Measurements from ENCODE around the gene SLC39A8. TPM values are rescaled to one million over a fixed set of nuclear protein-coding genes. Genes with fewer than 3 reads are reported as not detected.

The SLC39A8 gene
- total and polyA plus RNA-seq, 9 of the 15 experiments (the other 6 are each of a cell fraction or from before 2014, with no cell fraction given), result 8.2 to 30.3 (median 25.0) TPM

- TF ChIP-seq TEAD4 (IDR thresholded peaks at IDR 0.05; ENCODE audit: low read length) (peak; percentile 33; the same call in 1 of the 2 replicates), TEAD4 (CRISPR knock-in tag; IDR thresholded peaks at IDR 0.05; ENCODE audit: borderline replicate concordance) (no peak), ETV1 (tag; conservative IDR thresholded peaks at IDR 0.05; ENCODE audit: low read depth) (peak; percentile 80), CBX2 (IDR thresholded peaks at IDR 0.05; ENCODE audit: insufficient read depth, low read length, poor library complexity, severe bottlenecking) (no peak), KLF16 (IDR thresholded peaks at IDR 0.05) (peak; percentile 68), ZSCAN29 (IDR thresholded peaks at IDR 0.05) (peak; percentile 89), SMAD3 (CRISPR knock-in tag; conservative IDR thresholded peaks at IDR 0.05) (no peak), L3MBTL2 (IDR thresholded peaks at IDR 0.05) (peak; percentile 91), FOXK2 (conservative IDR thresholded peaks at IDR 0.05 in 1 of 2, IDR thresholded peaks at IDR 0.05 in 1 of 2; ENCODE audit: low read depth in 2 of 2) (peak; percentile 80 to 82), JUND (IDR thresholded peaks at IDR 0.05; ENCODE audit: borderline replicate concordance, low read depth, low read length) (peak; percentile 39; the same call in 1 of the 2 replicates), JUND (tag; IDR thresholded peaks at IDR 0.05; ENCODE audit: borderline replicate concordance, low read depth, low read length) (no peak; the same call in 2 of the 3 replicates), POLR2G (IDR thresholded peaks at IDR 0.05; ENCODE audit: low read depth, low read length) (peak; percentile 53), CBX3 (IDR thresholded peaks at IDR 0.05; ENCODE audit: borderline replicate concordance in 1 of 2, low read length in 2 of 2) (peak in 1 of 2 experiments; percentile 8; a peak in 1 of 3 replicates), ZEB2 (IDR thresholded peaks at IDR 0.05) (no peak)
- TF ChIP-seq, protein P1, sequence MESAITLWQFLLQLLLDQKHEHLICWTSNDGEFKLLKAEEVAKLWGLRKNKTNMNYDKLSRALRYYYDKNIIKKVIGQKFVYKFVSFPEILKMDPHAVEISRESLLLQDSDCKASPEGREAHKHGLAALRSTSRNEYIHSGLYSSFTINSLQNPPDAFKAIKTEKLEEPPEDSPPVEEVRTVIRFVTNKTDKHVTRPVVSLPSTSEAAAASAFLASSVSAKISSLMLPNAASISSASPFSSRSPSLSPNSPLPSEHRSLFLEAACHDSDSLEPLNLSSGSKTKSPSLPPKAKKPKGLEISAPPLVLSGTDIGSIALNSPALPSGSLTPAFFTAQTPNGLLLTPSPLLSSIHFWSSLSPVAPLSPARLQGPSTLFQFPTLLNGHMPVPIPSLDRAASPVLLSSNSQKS (CRISPR knock-in tag; IDR thresholded peaks at IDR 0.05), result no peak
- TF ChIP-seq, protein P2, sequence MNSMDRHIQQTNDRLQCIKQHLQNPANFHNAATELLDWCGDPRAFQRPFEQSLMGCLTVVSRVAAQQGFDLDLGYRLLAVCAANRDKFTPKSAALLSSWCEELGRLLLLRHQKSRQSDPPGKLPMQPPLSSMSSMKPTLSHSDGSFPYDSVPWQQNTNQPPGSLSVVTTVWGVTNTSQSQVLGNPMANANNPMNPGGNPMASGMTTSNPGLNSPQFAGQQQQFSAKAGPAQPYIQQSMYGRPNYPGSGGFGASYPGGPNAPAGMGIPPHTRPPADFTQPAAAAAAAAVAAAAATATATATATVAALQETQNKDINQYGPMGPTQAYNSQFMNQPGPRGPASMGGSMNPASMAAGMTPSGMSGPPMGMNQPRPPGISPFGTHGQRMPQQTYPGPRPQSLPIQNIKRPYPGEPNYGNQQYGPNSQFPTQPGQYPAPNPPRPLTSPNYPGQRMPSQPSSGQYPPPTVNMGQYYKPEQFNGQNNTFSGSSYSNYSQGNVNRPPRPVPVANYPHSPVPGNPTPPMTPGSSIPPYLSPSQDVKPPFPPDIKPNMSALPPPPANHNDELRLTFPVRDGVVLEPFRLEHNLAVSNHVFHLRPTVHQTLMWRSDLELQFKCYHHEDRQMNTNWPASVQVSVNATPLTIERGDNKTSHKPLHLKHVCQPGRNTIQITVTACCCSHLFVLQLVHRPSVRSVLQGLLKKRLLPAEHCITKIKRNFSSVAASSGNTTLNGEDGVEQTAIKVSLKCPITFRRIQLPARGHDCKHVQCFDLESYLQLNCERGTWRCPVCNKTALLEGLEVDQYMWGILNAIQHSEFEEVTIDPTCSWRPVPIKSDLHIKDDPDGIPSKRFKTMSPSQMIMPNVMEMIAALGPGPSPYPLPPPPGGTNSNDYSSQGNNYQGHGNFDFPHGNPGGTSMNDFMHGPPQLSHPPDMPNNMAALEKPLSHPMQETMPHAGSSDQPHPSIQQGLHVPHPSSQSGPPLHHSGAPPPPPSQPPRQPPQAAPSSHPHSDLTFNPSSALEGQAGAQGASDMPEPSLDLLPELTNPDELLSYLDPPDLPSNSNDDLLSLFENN (IDR thresholded peaks at IDR 0.05; ENCODE audit: low read depth in 2 of 2, low read length in 2 of 2), result 0 out of 4 replicates have a peak, but pooled peaks of 1 of the 2 experiments have one; percentile 53
- TF ChIP-seq, protein P3, sequence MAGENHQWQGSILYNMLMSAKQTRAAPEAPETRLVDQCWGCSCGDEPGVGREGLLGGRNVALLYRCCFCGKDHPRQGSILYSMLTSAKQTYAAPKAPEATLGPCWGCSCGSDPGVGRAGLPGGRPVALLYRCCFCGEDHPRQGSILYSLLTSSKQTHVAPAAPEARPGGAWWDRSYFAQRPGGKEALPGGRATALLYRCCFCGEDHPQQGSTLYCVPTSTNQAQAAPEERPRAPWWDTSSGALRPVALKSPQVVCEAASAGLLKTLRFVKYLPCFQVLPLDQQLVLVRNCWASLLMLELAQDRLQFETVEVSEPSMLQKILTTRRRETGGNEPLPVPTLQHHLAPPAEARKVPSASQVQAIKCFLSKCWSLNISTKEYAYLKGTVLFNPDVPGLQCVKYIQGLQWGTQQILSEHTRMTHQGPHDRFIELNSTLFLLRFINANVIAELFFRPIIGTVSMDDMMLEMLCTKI (IDR thresholded peaks at IDR 0.05; ENCODE audit: partially characterized antibody), result no peak
Measured at GRCh38 chr4:102344954-102345794, at the start of gene SLC39A8 (continued).
